ENCODE data around the gene HOXD8.

The HOXD8 gene

GRCh38 chr2:176158855-176159662, 29.6 kb downstream of the HOXD8 start:
- DNase-seq (ENCODE audit: low read depth), result no peak
- H3K4me3 ChIP-seq (ENCODE audit: low read length), result no peak overlapping the region
- TF ChIP-seq CTCF (IDR thresholded peaks at IDR 0.05; ENCODE audit: insufficient read depth, low read depth, low read length, missing control alignments), result no peak

GRCh38 chr2:176159663-176160250, 30.3 kb downstream of the HOXD8 start:
- no peak for TF ChIP-seq CTCF (IDR thresholded peaks at IDR 0.05; ENCODE audit: insufficient read depth, low read depth, low read length, missing control alignments)
- no peak overlapping the region for H3K4me3 ChIP-seq (ENCODE audit: low read length)
- DNase-seq (ENCODE audit: low read depth), result no peak

- DNase-seq (ENCODE audit: low read depth), result no peak
- no peak overlapping the region for H3K4me3 ChIP-seq (ENCODE audit: low read length)
- no peak for TF ChIP-seq CTCF (IDR thresholded peaks at IDR 0.05; ENCODE audit: insufficient read depth, low read depth, low read length, missing control alignments)
These were observed 30.9 kb downstream of the HOXD8 start for GRCh38 chr2:176160251-176160985.

- H3K4me3 ChIP-seq (ENCODE audit: low read length), result no peak overlapping the region
- no peak for DNase-seq (ENCODE audit: low read depth)
- TF ChIP-seq CTCF (IDR thresholded peaks at IDR 0.05; ENCODE audit: insufficient read depth, low read depth, low read length, missing control alignments), result no peak
These were observed 31.7 kb downstream of the HOXD8 start for GRCh38 chr2:176160986-176161824.

- peak; percentile 13 for DNase-seq (ENCODE audit: low read depth)
- TF ChIP-seq CTCF (IDR thresholded peaks at IDR 0.05; ENCODE audit: insufficient read depth, low read depth, low read length, missing control alignments), result no peak
- no peak overlapping the region for H3K4me3 ChIP-seq (ENCODE audit: low read length)
These were observed 32.5 kb downstream of the HOXD8 start for GRCh38 chr2:176161825-176162626.
